HL-60 (cell line): ENCODE data around the gene RYR3.

Source experiments
- CTCF ChIP-seq: IDR thresholded peaks from one replicate; pipeline ENCODE4 v1.5.1; 2011; ENCODE audit warnings: low read length, control low read depth, inconsistent platforms; ENCODE audit not compliant: insufficient read depth
- GABPA ChIP-seq: IDR thresholded peaks from 2 replicates; pipeline ENCODE4 v1.6.1; 2012; ENCODE audit warnings: low read depth
- POLR2AphosphoS5 ChIP-seq: IDR thresholded peaks from 2 replicates; pipeline ENCODE4 v1.6.1; 2012; ENCODE audit warnings: low read depth
- REST ChIP-seq: IDR thresholded peaks from 2 replicates; pipeline ENCODE4 v1.6.1; 2012; ENCODE audit warnings: low read depth; ENCODE audit not compliant: insufficient replicate concordance

GRCh38 chr15:33735637-33736247 lies 425.0 kb downstream of the RYR3 start:
- TF ChIP-seq CTCF: peak; percentile 36
- no peak for TF ChIP-seq POLR2AphosphoS5
- TF ChIP-seq REST: no peak
- no peak for TF ChIP-seq GABPA
